Gastroesophageal sphincter (tissue), 4 donors: ENCODE data around the gene CDH13. TPM values are rescaled to one million over a fixed set of nuclear protein-coding genes. Genes with fewer than 3 reads are reported as not detected.
"Not testable (repeated sequence)": the region's sequence is repeated elsewhere in the genome, so short reads cannot be mapped to it uniquely, and the experiment has no call there.

Experiments used
- ATAC-seq: fragments of 150-250 bp; one replicate; pipeline ENCODE4 v1.9.1; 2016; ENCODE audit warnings: mild to moderate bottlenecking, moderate library complexity
- H3K27ac ChIP-seq, 4 donors: fragments of 200-600 bp; sonication (generic) in 3 of 4; 1 replicate in 3 of 4; 2 replicates in 1 of 4; pipeline ENCODE4 v1.5.1; 2016 to 2019
- H3K27me3 ChIP-seq: fragments of 200-600 bp; sonication (generic); one replicate; pipeline ENCODE4 v1.5.1; 2019
- H3K36me3 ChIP-seq, 2 donors: fragments of 200-600 bp; sonication (generic); one replicate each; pipeline ENCODE4 v1.5.1; 2019; ENCODE audit warnings: control low read depth in 1 of 2
- H3K4me1 ChIP-seq, 3 donors: fragments of 200-600 bp; sonication (generic); 1 replicate in 2 of 3; 2 replicates in 1 of 3; pipeline ENCODE4 v1.5.1; 2016 to 2019; ENCODE audit warnings: control low read depth in 2 of 3
- H3K4me3 ChIP-seq, 2 donors: fragments of 200-600 bp; sonication (generic); one replicate each; pipeline ENCODE4 v1.5.1; 2019; ENCODE audit warnings: mild to moderate bottlenecking in 1 of 2, moderate library complexity in 1 of 2
- H3K9me3 ChIP-seq, 3 donors: fragments of 200-600 bp; sonication (generic); one replicate each; pipeline ENCODE4 v1.5.1; 2017 to 2019; ENCODE audit warnings: control low read depth in 2 of 3
- CTCF ChIP-seq, 4 experiments: fragments of 200-600 bp in 2 of 4; fragments of 450-650 bp in 2 of 4; sonication (generic) in 1 of 4; IDR thresholded peaks; one replicate each; pipeline ENCODE4 v1.5.1; 2017 to 2019; ENCODE audit warnings: antibody characterized with exemption in 4 of 4, mild to moderate bottlenecking in 2 of 4, moderate library complexity in 2 of 4
- EP300 ChIP-seq: sonication (generic); formaldehyde crosslinking; IDR thresholded peaks from one replicate; pipeline ENCODE4 v1.6.1; 2017; ENCODE audit warnings: antibody characterized with exemption, mild to moderate bottlenecking
- POLR2A ChIP-seq, 2 donors: fragments of 450-650 bp; IDR thresholded peaks; one replicate each; pipeline ENCODE4 v1.6.1; 2017; ENCODE audit warnings: antibody characterized with exemption in 2 of 2, mild to moderate bottlenecking in 2 of 2, moderate library complexity in 1 of 2
- POLR2AphosphoS5 ChIP-seq: sonication (generic); formaldehyde crosslinking; IDR thresholded peaks from one replicate; pipeline ENCODE4 v1.6.1; 2017; ENCODE audit warnings: antibody characterized with exemption
- WGBS, 2 donors: methylation state at CpG; one replicate each; pipeline ENCODE4 v1.1.5; 2018; ENCODE audit warnings: low coverage in 1 of 2; 5-methylcytosine and 5-hydroxymethylcytosine counted together
- total RNA-seq, 4 donors: library from RNA; depleted of rRNA; stranded (reverse); fragments of >200 nt; gene quantifications; one replicate each; pipeline ENCODE4 v1.1.0, GENCODE V29; 2016

The CDH13 gene
- total RNA-seq, 4 donors from 2014 or later, result 4.2 to 22.3 (median 11.4) TPM

- Histone ChIP-seq H3K27ac (no peak overlapping the region), H3K27me3 (no peaks in the 10 kb centered on the region), H3K4me3 (no peak overlapping the region), H3K36me3 (no peaks in the 10 kb centered on the region), H3K9me3 (no peaks in the 10 kb centered on the region), H3K4me1 (no peaks in the 10 kb centered on the region)
- no peak for ATAC-seq
- TF ChIP-seq CTCF (IDR thresholded peaks at IDR 0.05), result no peak
- no peak for TF ChIP-seq POLR2A (IDR thresholded peaks at IDR 0.05)
- WGBS, 2 donors, result 54 to 67% methylated on average over 9 of the region's 9 CpGs
These were observed 288.5 kb downstream of the CDH13 start for GRCh38 chr16:82915139-82915824.

- Histone ChIP-seq H3K36me3 (no peaks in the 10 kb centered on the region), H3K9me3 (peaks cover 0 to 6% (median 0%) of the 10 kb centered on the region in 3 donors), H3K4me3 (no peak overlapping the region), H3K27ac (no peak overlapping the region), H3K4me1 (no peaks in the 10 kb centered on the region), H3K27me3 (no peaks in the 10 kb centered on the region)
- TF ChIP-seq POLR2A (IDR thresholded peaks at IDR 0.05) (no peak), POLR2AphosphoS5 (no peak), EP300 (no peak), CTCF (IDR thresholded peaks at IDR 0.05) (no peak)
- ATAC-seq, result no peak
- WGBS, 2 donors, result 64 to 84% methylated on average over 5 of the region's 5 CpGs
These were observed 291.3 kb downstream of the CDH13 start for GRCh38 chr16:82917886-82918595.

- no peak for ATAC-seq
- 54 to 72% methylated on average over 10 of the region's 10 CpGs for WGBS, 2 donors
These were observed 297.5 kb downstream of the CDH13 start for GRCh38 chr16:82924075-82924854.

GRCh38 chr16:82926500-82926899 is 299.7 kb downstream of the CDH13 start:
- Histone ChIP-seq H3K27ac (no peak overlapping the region), H3K4me1 (no peaks in the 10 kb centered on the region), H3K4me3 (no peak overlapping the region), H3K9me3 (peaks cover 0 to 8% (median 0%) of the 10 kb centered on the region in 3 donors), H3K36me3 (no peaks in the 10 kb centered on the region), H3K27me3 (no peaks in the 10 kb centered on the region)
- 86 to 100% methylated on average over 1 to 2 of the region's 2 CpGs for WGBS, 2 donors
- no peak for TF ChIP-seq POLR2A (IDR thresholded peaks at IDR 0.05)
- TF ChIP-seq CTCF (IDR thresholded peaks at IDR 0.05), result no peak
- no peak for TF ChIP-seq EP300
- no peak for TF ChIP-seq POLR2AphosphoS5
- no peak for ATAC-seq

More at GRCh38 chr16:82924075-82924854, 297.5 kb downstream of the CDH13 start:
- Histone ChIP-seq H3K36me3 (no peaks in the 10 kb centered on the region), H3K27me3 (no peaks in the 10 kb centered on the region), H3K27ac (no peak overlapping the region), H3K4me1 (no peaks in the 10 kb centered on the region), H3K9me3 (peaks cover 0 to 14% (median 0%) of the 10 kb centered on the region in 3 donors), H3K4me3 (no peak overlapping the region)
- TF ChIP-seq POLR2AphosphoS5 (no peak), POLR2A (IDR thresholded peaks at IDR 0.05) (no peak), EP300 (no peak), CTCF (IDR thresholded peaks at IDR 0.05) (no peak)

- H3K27ac ChIP-seq, H3K27me3 ChIP-seq, H3K4me3 ChIP-seq, H3K4me1 ChIP-seq, ATAC-seq, H3K36me3 ChIP-seq: not testable (repeated sequence)
- H3K9me3 ChIP-seq, result peaks cover 0 to 12% (median 0%) of the 10 kb centered on the region in 3 donors
- 100% methylated on average over 1 of the region's 2 CpGs; no CpG with 5 or more reads in 1 of the 2 donors for WGBS, 2 donors
These were observed 307.2 kb downstream of the CDH13 start for GRCh38 chr16:82933933-82934332.
